GM23248 (cell line): ENCODE results near the gene CDC45.

Source experiments
- EZH2 ChIP-seq: fragments of 200-600 bp; sonication (generic); IDR thresholded peaks from 2 replicates; pipeline ENCODE4 v1.6.1; 2018; ENCODE audit warnings: antibody characterized with exemption, mild to moderate bottlenecking; ENCODE audit not compliant: insufficient read depth, poor library complexity, severe bottlenecking
- EZH2phosphoT487 ChIP-seq: fragments of 200-600 bp; sonication (generic); IDR thresholded peaks from 2 replicates; pipeline ENCODE4 v1.6.1; 2018; ENCODE audit warnings: antibody characterized with exemption, moderate library complexity, mild to moderate bottlenecking, low read depth; ENCODE audit not compliant: insufficient read depth

DNA sequence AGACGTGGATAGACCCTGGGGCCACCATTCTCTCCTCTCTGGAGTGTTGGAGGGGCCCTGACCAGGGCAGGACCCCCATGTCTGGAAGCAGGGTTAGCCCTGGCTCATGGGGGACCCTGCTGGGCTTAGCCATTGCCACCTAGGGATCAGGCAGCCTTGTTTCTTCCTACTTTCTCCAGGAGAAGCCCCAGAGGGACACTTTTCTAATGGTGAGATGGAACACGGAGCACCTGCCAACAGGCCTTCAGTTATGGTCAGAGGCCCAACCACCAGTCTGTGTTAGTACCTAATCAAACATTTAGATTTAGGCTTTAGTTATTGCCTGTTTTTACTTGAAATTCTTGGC lies 30.3 kb upstream of the CDC45 start:
- TF ChIP-seq EZH2phosphoT487 (no peak), EZH2 (no peak)
